H9 (cell line): ENCODE results near the gene ATG101. TPM values are rescaled to one million over a fixed set of nuclear protein-coding genes. Genes with fewer than 3 reads are reported as not detected.
A peak's percentile ranks its signal among the peaks of the same experiment; 100 is the strongest.

Source experiments
- DNase-seq: peaks from one replicate; pipeline ENCODE4 v3.0.0-alpha.2; 2017
- H2AFZ ChIP-seq: one replicate; pipeline ENCODE4 v1.6.1; 2013; ENCODE audit warnings: mild to moderate bottlenecking, low read length, control low read depth, moderate library complexity
- H2AK5ac ChIP-seq: 2 replicates; pipeline ENCODE4 v1.6.1; 2013; ENCODE audit warnings: low read length, control low read depth, mixed read lengths; ENCODE audit not compliant: insufficient read length
- H2BK120ac ChIP-seq: one replicate; pipeline ENCODE4 v1.6.1; 2013; ENCODE audit warnings: low read depth, mild to moderate bottlenecking, low read length, control low read depth, inconsistent platforms; ENCODE audit not compliant: poor library complexity, severe bottlenecking
- H2BK12ac ChIP-seq: 2 replicates; pipeline ENCODE4 v1.6.1; 2013; ENCODE audit warnings: low read length, control low read depth, mixed read lengths, low read depth; ENCODE audit not compliant: insufficient read length
- H2BK15ac ChIP-seq: 2 replicates; pipeline ENCODE4 v1.6.1; 2013; ENCODE audit warnings: low read depth, low read length, control low read depth
- H2BK20ac ChIP-seq: one replicate; pipeline ENCODE4 v1.6.1; 2013; ENCODE audit warnings: low read depth, mild to moderate bottlenecking, low read length, control low read depth, inconsistent platforms; ENCODE audit not compliant: poor library complexity, severe bottlenecking
- H2BK5ac ChIP-seq: 2 replicates; pipeline ENCODE4 v1.6.1; 2013; ENCODE audit warnings: low read length, control low read depth, mixed read lengths; ENCODE audit not compliant: insufficient read length
- H3K14ac ChIP-seq: 2 replicates; pipeline ENCODE4 v1.6.1; 2013; ENCODE audit warnings: low read length, control low read depth; ENCODE audit not compliant: insufficient read depth
- H3K18ac ChIP-seq: 2 replicates; pipeline ENCODE4 v1.6.1; 2013; ENCODE audit warnings: low read depth, mild to moderate bottlenecking, mixed read lengths, low read length, control low read depth; ENCODE audit not compliant: insufficient read length
- H3K23ac ChIP-seq: 2 replicates; pipeline ENCODE4 v1.6.1; 2013; ENCODE audit warnings: low read length, control low read depth, mixed read lengths, low read depth; ENCODE audit not compliant: insufficient read length
- H3K23me2 ChIP-seq: 2 replicates; pipeline ENCODE4 v1.6.1; 2013; ENCODE audit warnings: low read depth, mild to moderate bottlenecking, mixed read lengths, low read length, control low read depth; ENCODE audit not compliant: insufficient read length, poor library complexity, severe bottlenecking
- H3K27ac ChIP-seq: 2 replicates; pipeline ENCODE4 v1.5.1; 2013; ENCODE audit warnings: low read length, control low read depth, mixed read lengths, low read depth; ENCODE audit not compliant: insufficient read length
- H3K27me3 ChIP-seq: 2 replicates; pipeline ENCODE4 v1.6.1; 2013; ENCODE audit warnings: low read length, control low read depth, inconsistent platforms; ENCODE audit not compliant: insufficient read depth
- H3K4ac ChIP-seq: 2 replicates; pipeline ENCODE4 v1.6.1; 2013; ENCODE audit warnings: low read depth, mild to moderate bottlenecking, control low read depth, inconsistent platforms, low read length, moderate library complexity
- H3K4me1 ChIP-seq: 2 replicates; pipeline ENCODE4 v1.6.1; 2013; ENCODE audit warnings: low read length, control low read depth, inconsistent platforms; ENCODE audit not compliant: insufficient read depth
- H3K4me2 ChIP-seq: 2 replicates; pipeline ENCODE4 v1.6.1; 2013; ENCODE audit warnings: low read length, control low read depth, mixed read lengths; ENCODE audit not compliant: insufficient read length, insufficient read depth
- H3K56ac ChIP-seq: 2 replicates; pipeline ENCODE4 v1.6.1; 2013; ENCODE audit warnings: low read depth, mild to moderate bottlenecking, mixed read lengths, low read length, control low read depth; ENCODE audit not compliant: insufficient read length
- H3K79me1 ChIP-seq: 2 replicates; pipeline ENCODE4 v1.6.1; 2013; ENCODE audit warnings: low read depth, mild to moderate bottlenecking, moderate library complexity, low read length, control low read depth, inconsistent platforms; ENCODE audit not compliant: insufficient read depth, poor library complexity, severe bottlenecking
- H3K79me2 ChIP-seq: 2 replicates; pipeline ENCODE4 v1.6.1; 2013; ENCODE audit warnings: low read length, control low read depth, inconsistent platforms; ENCODE audit not compliant: insufficient read depth
- H3K9ac ChIP-seq: 2 replicates; pipeline ENCODE4 v1.6.1; 2013; ENCODE audit warnings: low read length, control low read depth, mixed read lengths; ENCODE audit not compliant: insufficient read length; ENCODE audit errors: extremely low read depth
- H3K9me3 ChIP-seq: one replicate; pipeline ENCODE4 v1.6.1; 2013; ENCODE audit warnings: low read depth, low read length, inconsistent platforms; ENCODE audit not compliant: control insufficient read depth
- H3T11ph ChIP-seq: one replicate; pipeline ENCODE4 v1.6.1; 2013; ENCODE audit warnings: mild to moderate bottlenecking, low read length, control low read depth, inconsistent platforms
- H4K20me1 ChIP-seq: one replicate; pipeline ENCODE4 v1.6.1; 2013; ENCODE audit not compliant: control insufficient read depth, insufficient read length, insufficient read depth
- H4K5ac ChIP-seq: 2 replicates; pipeline ENCODE4 v1.6.1; 2013; ENCODE audit warnings: low read depth, mild to moderate bottlenecking, mixed read lengths, low read length, control low read depth; ENCODE audit not compliant: insufficient read length
- H4K8ac ChIP-seq: replicated peaks from 2 replicates; pipeline ENCODE4 v1.6.1; 2013; ENCODE audit warnings: low read length, control low read depth, mixed read lengths, low read depth; ENCODE audit not compliant: insufficient read length
- H4K91ac ChIP-seq: 2 replicates; pipeline ENCODE4 v1.6.1; 2013; ENCODE audit warnings: low read depth, mild to moderate bottlenecking, moderate library complexity, mixed read lengths, low read length, control low read depth; ENCODE audit not compliant: insufficient read length
- H3K27ac Mint-ChIP-seq, 3 experiments: 2 replicates in 2 of 3; 3 replicates in 1 of 3; pipeline ENCODE4 v1.8.0; 2020 to 2021; ENCODE audit warnings: mixed read lengths in 3 of 3, mild to moderate bottlenecking in 1 of 3, moderate library complexity in 1 of 3
- H3K27me3 Mint-ChIP-seq: 2 replicates; pipeline ENCODE4 v1.8.0; 2021; ENCODE audit warnings: low read depth, mild to moderate bottlenecking, moderate library complexity, mixed read lengths
- H3K36me3 Mint-ChIP-seq, 3 experiments: 2 replicates in 2 of 3; 3 replicates in 1 of 3; pipeline ENCODE4 v1.8.0; 2020 to 2021; ENCODE audit warnings: low read depth in 3 of 3, mixed read lengths in 3 of 3; ENCODE audit not compliant: insufficient read depth in 1 of 3
- H3K4me1 Mint-ChIP-seq, 2 experiments: 2 replicates each; pipeline ENCODE4 v1.8.0; 2020; ENCODE audit warnings: mixed read lengths in 2 of 2
- H3K4me3 Mint-ChIP-seq, 2 experiments: 2 replicates in 1 of 2; 3 replicates in 1 of 2; pipeline ENCODE4 v1.8.0; 2020 to 2021; ENCODE audit warnings: mild to moderate bottlenecking in 2 of 2, mixed read lengths in 2 of 2, moderate library complexity in 1 of 2
- H3K9me3 Mint-ChIP-seq, 2 experiments: 2 replicates in 1 of 2; 3 replicates in 1 of 2; pipeline ENCODE4 v1.8.0; 2020; ENCODE audit warnings: mild to moderate bottlenecking in 2 of 2, mixed read lengths in 2 of 2, moderate library complexity in 1 of 2
- CTCF ChIP-seq: fragments of 200-600 bp; sonication (generic); conservative IDR thresholded peaks from 3 replicates; pipeline ENCODE4 v1.8.0; 2021; ENCODE audit warnings: antibody characterized with exemption, mild to moderate bottlenecking
- WGBS: extraction: QIAGEN DNeasy Blood & Tissue Kit; methylation state at CpG from one replicate; pipeline ENCODE4 v1.1.7; 2013; ENCODE audit warnings: missing lambda C conversion rate, low lambda C conversion rate, mixed read lengths; ENCODE audit not compliant: insufficient read length; ENCODE audit errors: extremely low coverage; 5-methylcytosine and 5-hydroxymethylcytosine counted together
- total RNA-seq: library from RNA; stranded (reverse); gene quantifications from 2 replicates; pipeline ENCODE4 v1.2.1, GENCODE V29; 2021

The ATG101 gene
- total RNA-seq, 1 experiment from 2014 or later: 58.3 TPM

GRCh38 chr12:52083638-52083996 lies 13.8 kb downstream of the ATG101 start:
- Mint-ChIP-seq H3K9me3 (no peaks in the 10 kb centered on the region), H3K4me3 (no peak overlapping the region), H3K27me3 (peaks cover 7% of the 10 kb centered on the region), H3K4me1 (peaks cover 13 to 29% of the 10 kb centered on the region in 2 experiments), H3K27ac (no peak overlapping the region), H3K36me3 (peaks cover 0 to 7% (median 0%) of the 10 kb centered on the region in 3 experiments; a peak in 2 of 7 replicates)
- Histone ChIP-seq H3K4ac (no peak overlapping the region), H3K23ac (no peak overlapping the region), H4K91ac (no peak overlapping the region), H3K79me1 (no peaks in the 10 kb centered on the region), H2AFZ (no peak overlapping the region), H3K27me3 (no peaks in the 10 kb centered on the region), H2AK5ac (no peak overlapping the region), H2BK120ac (no peak overlapping the region), H2BK20ac (no peak overlapping the region), H4K5ac (no peak overlapping the region), H2BK12ac (no peak overlapping the region), H3K79me2 (no peaks in the 10 kb centered on the region), H2BK5ac (no peak overlapping the region), H3T11ph (no peak overlapping the region), H2BK15ac (no peak overlapping the region), H3K9me3 (no peaks in the 10 kb centered on the region), H3K9ac (no peak overlapping the region), H3K4me1 (no peaks in the 10 kb centered on the region; the same call in 1 of the 2 replicates), H3K14ac (no peak overlapping the region), H4K8ac (no peak overlapping the region), H4K20me1 (no peaks in the 10 kb centered on the region), H3K27ac (no peak overlapping the region), H3K23me2 (no peaks in the 10 kb centered on the region), H3K4me2 (no peak overlapping the region), H3K56ac (no peak overlapping the region), H3K18ac (no peak overlapping the region)
- TF ChIP-seq CTCF: peak; percentile 5; the same call in 1 of the 3 replicates
- DNase-seq: no peak
- WGBS: no CpG with 5 or more reads among the region's 2 CpGs
